ENCODE results near the gene ZNF333.

ZNF333 gene

GRCh38 chr19:14782626-14783409 is 93.0 kb downstream of the ZNF333 start:
- Mint-ChIP-seq H3K4me3 (no peak overlapping the region), H3K4me1 (peaks cover 38% of the 10 kb centered on the region)

More at GRCh38 chr19:14782626-14783409, 93.0 kb downstream of the ZNF333 start:
- Mint-ChIP-seq H3K9me3 (no peaks in the 10 kb centered on the region), H3K36me3 (no peaks in the 10 kb centered on the region), H3K27ac (no peak overlapping the region), H3K27me3 (peaks cover 43% of the 10 kb centered on the region)
- ATAC-seq = no peak
